ENCODE data around the gene DAO.
"Not testable (repeated sequence)": the region's sequence is repeated elsewhere in the genome, so short reads cannot be mapped to it uniquely, and the experiment has no call there.

Gene DAO

GRCh38 chr12:108879615-108880254, at the start of gene DAO:
Gene DAO, plus strand, starts transcription at chr12:108880092. Its CDS starts 4,915 bp downstream, at chr12:108885007.
- in situ Hi-C loops (cut with MboI; ENCODE audit: low sequenced_read_pairs): no loop called here

GRCh38 chr12:108831309-108831991, 48.4 kb upstream of the DAO start:
- in situ Hi-C loops (cut with MboI; ENCODE audit: low sequenced_read_pairs): no loop called here

- in situ Hi-C loops (cut with MboI; ENCODE audit: low sequenced_read_pairs): no loop called here
Measured at GRCh38 chr12:108832208-108832607, 47.7 kb upstream of the DAO start.

GRCh38 chr12:108832730-108833354, 47.0 kb upstream of the DAO start:
- in situ Hi-C loops (cut with MboI; ENCODE audit: low sequenced_read_pairs): no loop called here

- in situ Hi-C loops (cut with MboI; ENCODE audit: low sequenced_read_pairs): no loop called here
Measured at GRCh38 chr12:108833355-108833733, 46.5 kb upstream of the DAO start.

GRCh38 chr12:108833757-108834472, 46.0 kb upstream of the DAO start:
- in situ Hi-C loops (cut with MboI; ENCODE audit: low sequenced_read_pairs): no loop called here

- in situ Hi-C loops (cut with MboI; ENCODE audit: low sequenced_read_pairs): no loop called here
Measured at GRCh38 chr12:108835860-108836634, 43.8 kb upstream of the DAO start.

GRCh38 chr12:108837239-108837638, 42.7 kb upstream of the DAO start:
- in situ Hi-C loops (cut with MboI; ENCODE audit: low sequenced_read_pairs): no loop called here

GRCh38 chr12:108837680-108838079, 42.2 kb upstream of the DAO start:
- in situ Hi-C loops (cut with MboI; ENCODE audit: low sequenced_read_pairs): no loop called here

GRCh38 chr12:108838194-108839017, 41.5 kb upstream of the DAO start:
- in situ Hi-C loops (cut with MboI; ENCODE audit: low sequenced_read_pairs): no loop called here

- in situ Hi-C loops (cut with MboI; ENCODE audit: low sequenced_read_pairs): no loop called here
Measured at GRCh38 chr12:108839018-108839889, 40.6 kb upstream of the DAO start.

- in situ Hi-C loops (cut with MboI; ENCODE audit: low sequenced_read_pairs): no loop called here
Measured at GRCh38 chr12:108839890-108840230, 40.0 kb upstream of the DAO start.

- in situ Hi-C loops (cut with MboI; ENCODE audit: low sequenced_read_pairs): no loop called here
Measured at GRCh38 chr12:108840605-108841332, 39.1 kb upstream of the DAO start.

- in situ Hi-C loops (cut with MboI; ENCODE audit: low sequenced_read_pairs): not testable (repeated sequence)
Measured at GRCh38 chr12:108841825-108842224, 38.1 kb upstream of the DAO start.

GRCh38 chr12:108842361-108842760, 37.5 kb upstream of the DAO start:
- in situ Hi-C loops (cut with MboI; ENCODE audit: low sequenced_read_pairs): no loop called here

- in situ Hi-C loops (cut with MboI; ENCODE audit: low sequenced_read_pairs): no loop called here
Measured at GRCh38 chr12:108843187-108843586, 36.7 kb upstream of the DAO start.

GRCh38 chr12:108845696-108846095, 34.2 kb upstream of the DAO start:
- in situ Hi-C loops (cut with MboI; ENCODE audit: low sequenced_read_pairs): no loop called here

GRCh38 chr12:108846290-108846701, 33.6 kb upstream of the DAO start:
- in situ Hi-C loops (cut with MboI; ENCODE audit: low sequenced_read_pairs): no loop called here

All from hTERT RPE-1 (cell line).